Activated naive CD4-positive, alpha-beta T cell (primary cell): Measurements from ENCODE around the gene HTRA3.

ENCODE experiments used
- DNase-seq, 4 experiments: peaks; one replicate each; lab custom pipeline; 2025; lab: John Stamatoyannopoulos, UW

Gene HTRA3

GRCh38 chr4:8292478-8293107 lies 23.0 kb downstream of the HTRA3 start:
- no peak for DNase-seq

- no peak for DNase-seq
Measured at GRCh38 chr4:8293131-8293975, 23.8 kb downstream of the HTRA3 start.

GRCh38 chr4:8294036-8294435 lies 24.5 kb downstream of the HTRA3 start:
- DNase-seq: no peak

GRCh38 chr4:8294775-8295174 lies 25.2 kb downstream of the HTRA3 start:
- no peak for DNase-seq

GRCh38 chr4:8295471-8295870 lies 25.9 kb downstream of the HTRA3 start:
- DNase-seq: no peak

- DNase-seq: no peak
Measured at GRCh38 chr4:8296491-8296890, 26.9 kb downstream of the HTRA3 start.

GRCh38 chr4:8297141-8297601 lies 27.6 kb downstream of the HTRA3 start:
- DNase-seq: no peak

- DNase-seq: no peak
Measured at GRCh38 chr4:8297691-8298485, 28.3 kb downstream of the HTRA3 start.

- DNase-seq: no peak
Measured at GRCh38 chr4:8300832-8301231, 31.3 kb downstream of the HTRA3 start.

GRCh38 chr4:8301851-8302730 lies 32.5 kb downstream of the HTRA3 start:
- no peak for DNase-seq

GRCh38 chr4:8303081-8303480 lies 33.5 kb downstream of the HTRA3 start:
- DNase-seq: no peak

GRCh38 chr4:8303485-8304281 lies 34.1 kb downstream of the HTRA3 start:
- no peak for DNase-seq

GRCh38 chr4:8304827-8305695 lies 35.5 kb downstream of the HTRA3 start:
- no peak for DNase-seq

GRCh38 chr4:8305851-8306471 lies 36.4 kb downstream of the HTRA3 start:
- no peak for DNase-seq

GRCh38 chr4:8306511-8307021 lies 37.0 kb downstream of the HTRA3 start:
- no peak for DNase-seq

GRCh38 chr4:8307121-8307520 lies 37.6 kb downstream of the HTRA3 start:
- no peak for DNase-seq

- DNase-seq: no peak
Measured at GRCh38 chr4:8307714-8308113, 38.2 kb downstream of the HTRA3 start.

GRCh38 chr4:8308144-8308543 lies 38.6 kb downstream of the HTRA3 start:
- DNase-seq: no peak
